HepG2 (cell line): ENCODE results near the gene HOXA10.

ENCODE experiments used
- ARNT2 ChIP-seq: sonication (generic); formaldehyde crosslinking; IDR thresholded peaks from 2 replicates; pipeline ENCODE4 v1.8.0; 2022; ENCODE audit warnings: mild to moderate bottlenecking, low read depth, missing genetic modification reagents, moderate library complexity
- EP300 ChIP-seq, 3 experiments: sonication (generic) in 1 of 3; formaldehyde crosslinking in 1 of 3; IDR thresholded peaks; 2 replicates each; pipeline versions ENCODE4 v1.5.1 to v1.6.1; 2011 to 2020; ENCODE audit warnings: low read depth in 2 of 3, low read length in 2 of 3, borderline replicate concordance in 1 of 3, improper control_type of control experiment in 1 of 3, mild to moderate bottlenecking in 1 of 3, missing genetic modification reagents in 1 of 3, moderate library complexity in 1 of 3
- GABPA ChIP-seq, 2 experiments: IDR thresholded peaks; 2 replicates each; pipeline ENCODE4 v1.6.1; 2011 to 2016; ENCODE audit warnings: low read depth in 2 of 2, low read length in 1 of 2, missing biosample characterization in 1 of 2, missing genetic modification characterization in 1 of 2
- RAD21 ChIP-seq: fragments of 450-650 bp; formaldehyde crosslinking; IDR thresholded peaks from 2 replicates; pipeline ENCODE4 v1.5.0; 2020; ENCODE audit warnings: mild to moderate bottlenecking
- SMAD9 ChIP-seq: sonication (generic); formaldehyde crosslinking; IDR thresholded peaks from 2 replicates; pipeline ENCODE4 v1.5.1; 2020; ENCODE audit warnings: mild to moderate bottlenecking, missing genetic modification reagents
- TF ChIP-seq, protein P1 (sequence below): sonication (generic); formaldehyde crosslinking; IDR thresholded peaks from 2 replicates; pipeline ENCODE4 v1.8.0; 2022; ENCODE audit warnings: missing genetic modification reagents, mild to moderate bottlenecking, inconsistent platforms, borderline replicate concordance
- TF ChIP-seq, protein P2 (sequence below): sonication (generic); formaldehyde crosslinking; IDR thresholded peaks from 2 replicates; pipeline ENCODE4 v1.4.0; 2020; ENCODE audit warnings: low read depth, missing genetic modification reagents

DNA sequence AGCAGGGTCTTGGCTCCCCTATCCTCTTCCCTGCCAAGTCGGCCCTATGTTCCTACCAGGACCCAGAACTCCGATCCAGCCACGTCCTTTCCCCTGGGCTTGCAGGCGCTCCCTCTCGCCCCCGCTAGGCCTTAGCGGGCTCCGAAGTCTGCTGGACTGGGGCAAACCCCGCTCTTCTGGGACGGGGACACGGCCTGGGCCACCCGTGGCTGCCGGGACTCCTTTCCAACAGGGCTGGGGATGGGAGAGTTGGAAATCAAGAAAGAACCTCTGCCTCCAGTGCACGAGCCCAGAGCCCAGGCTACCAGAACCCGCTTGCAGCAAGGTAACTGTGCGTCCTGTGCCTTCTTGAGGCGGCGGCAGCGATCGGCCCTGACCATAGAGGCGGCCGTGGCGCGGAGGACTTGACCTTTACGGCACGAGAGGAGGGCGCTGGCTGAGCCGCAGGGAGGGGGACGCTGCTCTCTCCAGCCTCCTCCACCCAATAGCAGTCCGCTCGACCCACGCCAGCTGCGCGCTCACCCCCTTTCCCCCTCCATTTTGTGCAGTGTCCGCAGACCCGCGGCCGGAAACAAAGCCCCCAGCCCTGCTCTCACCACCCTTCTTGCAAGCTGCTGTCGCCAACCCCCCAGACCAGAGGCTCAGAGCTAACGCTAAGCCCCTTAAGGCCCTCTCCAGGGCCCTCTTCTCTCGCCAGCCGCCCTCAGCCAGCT, 17.9 kb upstream of the HOXA10 start:
- no peak for TF ChIP-seq EP300 (IDR thresholded peaks at IDR 0.05; ENCODE audit: low read depth in 2 of 2, low read length in 2 of 2)
- no peak for TF ChIP-seq EP300 (CRISPR knock-in tag; IDR thresholded peaks at IDR 0.05; ENCODE audit: borderline replicate concordance)
- TF ChIP-seq GABPA (IDR thresholded peaks at IDR 0.05; ENCODE audit: low read depth, low read length): no peak
- no peak for TF ChIP-seq GABPA (CRISPR knock-in tag; IDR thresholded peaks at IDR 0.05; ENCODE audit: low read depth)
- no peak for TF ChIP-seq ARNT2 (CRISPR knock-in tag)
- TF ChIP-seq, protein P1, sequence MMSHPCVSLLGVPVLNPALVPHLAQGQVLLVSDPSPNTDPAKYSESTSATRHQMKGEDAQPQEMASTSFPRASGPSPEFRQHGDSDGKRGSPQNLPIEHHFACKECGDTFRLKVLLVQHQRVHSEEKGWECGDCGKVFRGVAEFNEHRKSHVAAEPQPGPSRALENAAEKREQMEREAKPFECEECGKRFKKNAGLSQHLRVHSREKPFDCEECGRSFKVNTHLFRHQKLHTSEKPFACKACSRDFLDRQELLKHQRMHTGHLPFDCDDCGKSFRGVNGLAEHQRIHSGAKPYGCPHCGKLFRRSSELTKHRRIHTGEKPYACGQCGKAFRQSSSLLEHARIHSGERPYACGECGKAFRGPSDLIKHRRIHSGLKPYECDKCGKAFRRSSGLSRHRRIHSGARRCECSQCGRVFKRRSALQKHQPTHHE (CRISPR knock-in tag): no peak
- no peak for TF ChIP-seq SMAD9 (CRISPR knock-in tag)
- TF ChIP-seq, protein P2, sequence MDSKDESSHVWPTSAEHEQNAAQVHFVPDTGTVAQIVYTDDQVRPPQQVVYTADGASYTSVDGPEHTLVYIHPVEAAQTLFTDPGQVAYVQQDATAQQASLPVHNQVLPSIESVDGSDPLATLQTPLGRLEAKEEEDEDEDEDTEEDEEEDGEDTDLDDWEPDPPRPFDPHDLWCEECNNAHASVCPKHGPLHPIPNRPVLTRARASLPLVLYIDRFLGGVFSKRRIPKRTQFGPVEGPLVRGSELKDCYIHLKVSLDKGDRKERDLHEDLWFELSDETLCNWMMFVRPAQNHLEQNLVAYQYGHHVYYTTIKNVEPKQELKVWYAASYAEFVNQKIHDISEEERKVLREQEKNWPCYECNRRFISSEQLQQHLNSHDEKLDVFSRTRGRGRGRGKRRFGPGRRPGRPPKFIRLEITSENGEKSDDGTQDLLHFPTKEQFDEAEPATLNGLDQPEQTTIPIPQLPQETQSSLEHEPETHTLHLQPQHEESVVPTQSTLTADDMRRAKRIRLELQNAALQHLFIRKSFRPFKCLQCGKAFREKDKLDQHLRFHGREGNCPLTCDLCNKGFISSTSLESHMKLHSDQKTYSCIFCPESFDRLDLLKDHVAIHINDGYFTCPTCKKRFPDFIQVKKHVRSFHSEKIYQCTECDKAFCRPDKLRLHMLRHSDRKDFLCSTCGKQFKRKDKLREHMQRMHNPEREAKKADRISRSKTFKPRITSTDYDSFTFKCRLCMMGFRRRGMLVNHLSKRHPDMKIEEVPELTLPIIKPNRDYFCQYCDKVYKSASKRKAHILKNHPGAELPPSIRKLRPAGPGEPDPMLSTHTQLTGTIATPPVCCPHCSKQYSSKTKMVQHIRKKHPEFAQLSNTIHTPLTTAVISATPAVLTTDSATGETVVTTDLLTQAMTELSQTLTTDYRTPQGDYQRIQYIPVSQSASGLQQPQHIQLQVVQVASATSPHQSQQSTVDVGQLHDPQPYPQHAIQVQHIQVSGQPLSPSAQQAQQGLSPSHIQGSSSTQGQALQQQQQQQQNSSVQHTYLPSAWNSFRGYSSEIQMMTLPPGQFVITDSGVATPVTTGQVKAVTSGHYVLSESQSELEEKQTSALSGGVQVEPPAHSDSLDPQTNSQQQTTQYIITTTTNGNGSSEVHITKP (CRISPR knock-in tag): no peak
- no peak for TF ChIP-seq RAD21 (CRISPR knock-in tag)
